Epithelial cell of esophagus (primary cell): ENCODE measurements around the gene ARPP21.

Source experiments
- DNase-seq: peaks from one replicate; pipeline ENCODE4 v3.0.0; 2010; ENCODE audit warnings: low read depth
- H3K4me3 ChIP-seq: 2 replicates; pipeline ENCODE4 v1.5.1; 2011; ENCODE audit warnings: mild to moderate bottlenecking, low read length, control low read depth
- CTCF ChIP-seq: IDR thresholded peaks from 2 replicates; pipeline ENCODE4 v1.5.1; 2011; ENCODE audit warnings: low read depth, mild to moderate bottlenecking, low read length, control low read depth, inconsistent platforms; ENCODE audit not compliant: insufficient read depth; ENCODE audit errors: missing control alignments

The ARPP21 gene

GRCh38 chr3:35779611-35780010, 140.3 kb downstream of the ARPP21 start:
- TF ChIP-seq CTCF, result no peak
- H3K4me3 ChIP-seq, result no peak overlapping the region
- no peak for DNase-seq

DNA sequence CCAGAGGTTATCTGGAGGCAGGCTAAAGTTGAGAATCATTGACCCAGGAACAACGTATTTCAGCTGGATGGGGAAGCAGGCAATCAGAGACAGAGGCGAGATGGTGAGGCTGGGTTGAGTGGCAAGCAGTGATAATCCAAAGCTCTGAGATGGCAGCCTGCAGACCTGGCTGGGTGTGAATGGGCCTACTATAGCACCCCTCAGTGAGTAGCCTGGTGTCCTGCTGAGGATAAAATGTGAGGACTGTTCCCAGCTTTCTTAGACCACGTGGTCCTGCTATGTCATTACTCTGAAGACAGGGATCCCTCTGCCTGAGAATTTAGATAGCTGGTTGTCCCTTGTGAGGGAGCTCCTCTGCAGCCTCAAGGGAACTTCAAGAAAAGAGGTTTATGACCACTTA, 141.5 kb downstream of the ARPP21 start:
- no peak for TF ChIP-seq CTCF
- H3K4me3 ChIP-seq, result no peak overlapping the region
- DNase-seq, result no peak

- H3K4me3 ChIP-seq, result no peak overlapping the region
- DNase-seq, result no peak
- no peak for TF ChIP-seq CTCF
Observed at GRCh38 chr3:35781558-35781957, 142.2 kb downstream of the ARPP21 start.

DNA sequence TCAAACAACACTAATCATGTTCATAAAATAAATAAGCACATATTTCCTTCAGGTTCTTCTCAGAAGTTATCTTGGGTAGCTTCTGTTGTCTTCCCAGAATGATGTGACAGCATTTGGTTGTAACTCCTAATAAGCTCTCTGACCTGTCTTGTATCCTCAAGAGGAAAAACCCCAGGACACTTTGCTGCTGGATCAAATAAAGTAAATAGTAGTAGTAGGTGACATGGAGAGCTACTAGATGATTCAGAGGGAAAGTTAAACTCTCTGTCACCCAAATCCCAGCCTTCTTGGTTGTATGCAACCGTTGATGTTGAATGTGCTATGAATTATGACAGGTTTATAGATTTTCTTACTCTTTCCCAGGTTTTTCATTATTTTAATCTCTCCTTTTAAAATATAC, 143.0 kb downstream of the ARPP21 start:
- TF ChIP-seq CTCF, result no peak
- H3K4me3 ChIP-seq, result no peak overlapping the region
- DNase-seq, result no peak

- no peak for DNase-seq
- no peak overlapping the region for H3K4me3 ChIP-seq
- no peak for TF ChIP-seq CTCF
Observed at GRCh38 chr3:35784169-35784568, 144.8 kb downstream of the ARPP21 start.

- H3K4me3 ChIP-seq, result no peak overlapping the region
- DNase-seq, result no peak
- no peak for TF ChIP-seq CTCF
Observed at GRCh38 chr3:35785234-35785888, 146.0 kb downstream of the ARPP21 start.

DNA sequence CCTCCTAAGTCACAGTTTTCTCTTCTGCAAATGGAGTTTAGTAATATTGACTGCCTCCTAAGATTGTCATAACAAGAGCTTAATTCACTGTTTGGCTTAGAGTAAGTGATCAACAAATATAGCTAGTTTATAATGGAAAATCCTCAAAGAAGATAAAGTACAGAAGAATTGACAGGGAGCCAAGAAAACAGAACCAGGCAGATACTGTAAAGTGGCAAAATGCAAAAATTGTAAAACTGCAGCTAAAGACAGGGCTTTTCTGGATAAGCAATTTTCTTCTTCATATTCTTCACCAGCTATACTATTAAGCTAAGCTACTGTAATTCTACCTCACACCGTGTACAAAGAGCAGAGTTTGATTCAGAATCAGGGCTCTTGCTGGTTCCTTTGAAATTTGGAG, 148.6 kb downstream of the ARPP21 start:
- no peak overlapping the region for H3K4me3 ChIP-seq
- no peak for TF ChIP-seq CTCF
- DNase-seq, result no peak
